Measurements from ENCODE around the gene GCNT1.
"Not testable (repeated sequence)": the region's sequence is repeated elsewhere in the genome, so short reads cannot be mapped to it uniquely, and the experiment has no call there.

The GCNT1 gene

GRCh38 chr9:76493496-76493895 is 34.5 kb downstream of the GCNT1 start:
- DNase-seq: not testable (repeated sequence)

- no peak for DNase-seq
Observed at GRCh38 chr9:76500061-76500460, 41.1 kb downstream of the GCNT1 start.

- no peak for DNase-seq
Observed at GRCh38 chr9:76502746-76503145, 43.8 kb downstream of the GCNT1 start.

GRCh38 chr9:76510041-76510440 is 51.1 kb downstream of the GCNT1 start:
- DNase-seq: no peak

- DNase-seq: no peak
Observed at GRCh38 chr9:76510446-76510845, 51.5 kb downstream of the GCNT1 start.

GRCh38 chr9:76512826-76513225 is 53.8 kb downstream of the GCNT1 start:
- DNase-seq: no peak

- DNase-seq: peak; percentile 15
Observed at GRCh38 chr9:76516350-76516749, 57.4 kb downstream of the GCNT1 start.

- no peak for DNase-seq
Observed at GRCh38 chr9:76516871-76517270, 57.9 kb downstream of the GCNT1 start.

GRCh38 chr9:76519075-76519835 is 60.3 kb downstream of the GCNT1 start:
- DNase-seq: no peak

- DNase-seq: no peak
Observed at GRCh38 chr9:76521244-76521681, 62.3 kb downstream of the GCNT1 start.

GRCh38 chr9:76521906-76522305 is 62.9 kb downstream of the GCNT1 start:
- DNase-seq: no peak

- DNase-seq: not testable (repeated sequence)
Observed at GRCh38 chr9:76523617-76524200, 64.7 kb downstream of the GCNT1 start.

- no peak for DNase-seq
Observed at GRCh38 chr9:76525196-76525595, 66.2 kb downstream of the GCNT1 start.

GRCh38 chr9:76526026-76526425 is 67.0 kb downstream of the GCNT1 start:
- no peak for DNase-seq

GRCh38 chr9:76528056-76528455 is 69.1 kb downstream of the GCNT1 start:
- DNase-seq: no peak

- no peak for DNase-seq
Observed at GRCh38 chr9:76528642-76529190, 69.7 kb downstream of the GCNT1 start.

- DNase-seq: no peak
Observed at GRCh38 chr9:76529653-76530052, 70.7 kb downstream of the GCNT1 start.

GRCh38 chr9:76530458-76531110 is 71.6 kb downstream of the GCNT1 start:
- no peak for DNase-seq

- DNase-seq: no peak
Observed at GRCh38 chr9:76531231-76531780, 72.3 kb downstream of the GCNT1 start.

- DNase-seq: not testable (repeated sequence)
Observed at GRCh38 chr9:76532877-76533276, 73.9 kb downstream of the GCNT1 start.

- DNase-seq: no peak
Observed at GRCh38 chr9:76534026-76534425, 75.0 kb downstream of the GCNT1 start.

- no peak for DNase-seq
Observed at GRCh38 chr9:76537150-76537646, 78.2 kb downstream of the GCNT1 start.

- no peak for DNase-seq
Observed at GRCh38 chr9:76539180-76539579, 80.2 kb downstream of the GCNT1 start.
